Ectodermal cell (in vitro differentiated cells): ENCODE measurements around the gene PRR35.

Source experiments
- H3K27ac ChIP-seq: 2 replicates; pipeline ENCODE4 v1.7.0; 2013; ENCODE audit warnings: mild to moderate bottlenecking, low read depth, low read length; ENCODE audit not compliant: insufficient read depth, poor library complexity, severe bottlenecking
- H3K27me3 ChIP-seq: 2 replicates; pipeline ENCODE4 v1.7.0; 2013; ENCODE audit warnings: mild to moderate bottlenecking, low read length; ENCODE audit not compliant: insufficient read depth, control insufficient read depth, poor library complexity, severe bottlenecking
- H3K36me3 ChIP-seq: one replicate; pipeline ENCODE4 v1.7.0; 2013; ENCODE audit warnings: low read length; ENCODE audit not compliant: control insufficient read depth, insufficient read depth
- H3K4me1 ChIP-seq: one replicate; pipeline ENCODE4 v1.7.0; 2013; ENCODE audit warnings: low read length; ENCODE audit not compliant: control insufficient read depth, insufficient read depth
- H3K4me3 ChIP-seq: 2 replicates; pipeline ENCODE4 v1.7.0; 2013; ENCODE audit warnings: low read depth, low read length, control low read depth; ENCODE audit not compliant: insufficient read depth
- H3K9me3 ChIP-seq: 2 replicates; pipeline ENCODE4 v1.7.0; 2013; ENCODE audit warnings: mild to moderate bottlenecking, low read length, moderate library complexity; ENCODE audit not compliant: control insufficient read depth
- WGBS, 2 experiments: methylation state at CpG; one replicate each; pipeline ENCODE4 v1.1.7; 2013; ENCODE audit warnings: missing lambda C conversion rate in 2 of 2; 5-methylcytosine and 5-hydroxymethylcytosine counted together

The PRR35 gene

GRCh38 chr16:590188-590814, 30.1 kb downstream of the PRR35 start:
- Histone ChIP-seq H3K36me3 (no peaks in the 10 kb centered on the region), H3K9me3 (no peaks in the 10 kb centered on the region), H3K27ac (no peak overlapping the region), H3K4me1 (peaks cover 8% of the 10 kb centered on the region), H3K27me3 (peaks cover 28% of the 10 kb centered on the region), H3K4me3 (peak overlapping the region; percentile 67)
- 2% methylated on average over 71 of the region's 71 CpGs for WGBS, 2 experiments

DNA sequence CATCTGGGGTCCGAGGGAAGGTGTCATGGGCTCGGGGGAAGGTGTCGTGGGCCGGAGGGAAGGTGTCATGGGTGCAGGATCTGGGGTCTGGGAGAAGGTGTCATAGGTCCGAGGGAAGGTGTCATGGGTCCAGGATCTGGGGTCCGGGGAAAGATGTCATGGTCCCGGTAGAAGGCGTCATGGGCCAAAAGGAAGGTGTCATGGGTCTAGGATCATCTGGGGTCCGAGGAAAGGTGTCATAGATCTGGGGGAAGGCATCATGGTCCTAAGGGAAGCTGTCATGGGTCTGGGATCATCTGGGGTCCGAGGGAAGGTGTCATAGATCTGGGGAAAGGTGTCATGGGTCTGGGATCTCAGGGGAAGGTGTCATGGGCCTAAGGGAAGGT, 30.6 kb downstream of the PRR35 start:
- no peaks in the 10 kb centered on the region for H3K36me3 ChIP-seq
- peaks cover 8% of the 10 kb centered on the region for H3K4me1 ChIP-seq
- H3K4me3 ChIP-seq, result peak overlapping the region; percentile 67
- 77 to 79% methylated on average over 10 of the region's 10 CpGs for WGBS, 2 experiments
- peaks cover 23% of the 10 kb centered on the region for H3K27me3 ChIP-seq
- no peak overlapping the region for H3K27ac ChIP-seq
- no peaks in the 10 kb centered on the region for H3K9me3 ChIP-seq

GRCh38 chr16:591231-591630, 31.0 kb downstream of the PRR35 start:
- H3K36me3 ChIP-seq, result no peaks in the 10 kb centered on the region
- no peak overlapping the region for H3K4me3 ChIP-seq
- WGBS, 2 experiments, result 80 to 85% methylated on average over 8 of the region's 8 CpGs

DNA sequence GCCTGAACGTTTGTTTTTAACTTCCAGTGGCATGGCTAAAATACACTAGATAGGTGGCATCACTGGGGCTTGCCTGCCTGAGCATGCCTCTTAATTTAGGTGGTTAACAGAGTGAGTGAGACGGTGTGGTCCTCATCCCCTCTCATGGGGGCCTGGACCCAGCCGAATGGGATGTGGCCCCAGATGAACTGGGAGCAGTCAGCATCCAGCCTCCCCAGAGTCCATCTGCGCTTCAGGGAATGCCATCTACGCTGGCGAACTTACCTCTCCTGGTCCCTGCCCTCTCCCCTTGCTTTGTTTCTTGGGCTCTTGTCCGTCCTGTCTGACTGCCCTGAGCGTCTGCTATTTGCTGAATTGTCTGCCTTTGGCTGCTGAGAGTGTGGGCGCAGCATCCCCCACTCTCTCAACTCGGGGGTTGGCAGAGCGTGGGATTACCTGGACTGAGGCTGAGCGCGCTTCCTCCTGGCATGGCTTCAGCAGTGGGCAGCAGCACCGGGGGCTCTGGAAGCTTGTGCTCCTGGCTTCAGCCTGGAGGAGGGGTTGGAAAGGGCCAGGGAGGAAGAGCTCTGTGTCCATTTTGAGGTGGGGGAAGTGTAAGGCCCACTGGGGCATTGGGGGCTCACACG, 31.8 kb downstream of the PRR35 start:
- Histone ChIP-seq H3K36me3 (no peaks in the 10 kb centered on the region), H3K4me3 (no peak overlapping the region), H3K9me3 (no peaks in the 10 kb centered on the region), H3K27ac (no peak overlapping the region), H3K4me1 (peaks cover 8% of the 10 kb centered on the region), H3K27me3 (peaks cover 12% of the 10 kb centered on the region)
- WGBS, 2 experiments, result 92 to 93% methylated on average over 15 of the region's 15 CpGs

More at GRCh38 chr16:591231-591630, 31.0 kb downstream of the PRR35 start:
- Histone ChIP-seq H3K9me3 (no peaks in the 10 kb centered on the region), H3K27me3 (peaks cover 19% of the 10 kb centered on the region), H3K4me1 (peaks cover 8% of the 10 kb centered on the region), H3K27ac (no peak overlapping the region)

DNA sequence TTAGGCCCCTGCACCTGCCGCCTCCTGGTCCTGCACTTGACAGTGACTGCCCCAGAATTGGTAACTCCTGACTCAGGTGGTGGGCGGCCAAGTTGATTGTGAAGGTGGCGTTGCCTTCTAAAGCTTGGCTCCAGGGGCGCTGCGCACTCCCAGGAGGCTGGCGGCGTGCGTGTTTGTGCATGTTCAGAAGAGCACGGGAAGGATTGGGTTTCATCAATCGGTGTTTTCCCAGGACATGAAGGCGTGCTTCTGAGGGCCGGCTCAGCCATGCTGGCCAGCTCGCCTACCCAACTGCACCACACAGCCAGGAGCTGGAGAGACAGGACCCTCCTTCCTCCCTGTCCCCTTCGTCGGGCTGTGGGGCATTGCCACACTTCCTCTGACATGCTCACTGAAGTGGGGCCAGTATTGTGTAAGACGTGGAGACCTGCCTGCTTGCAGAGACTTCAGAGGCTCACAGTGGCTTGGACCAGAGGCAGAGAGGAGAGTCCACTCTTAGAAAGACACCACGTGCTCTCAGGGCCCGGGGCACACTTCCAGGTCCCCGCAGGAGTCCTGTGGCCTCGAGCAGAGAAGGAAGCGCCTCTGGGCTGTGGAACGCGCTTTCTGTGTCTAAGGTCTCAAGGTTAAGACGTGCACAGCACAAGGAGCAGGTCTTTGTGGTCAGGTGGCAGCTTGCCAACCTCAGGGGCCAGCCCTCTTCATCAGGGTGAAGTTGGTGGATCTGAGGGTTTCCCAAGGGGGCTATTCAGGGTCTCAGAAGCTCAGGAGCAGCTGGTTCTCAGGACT, 32.5 kb downstream of the PRR35 start:
- WGBS, 2 experiments, result 94 to 95% methylated on average over 24 of the region's 24 CpGs
- no peak overlapping the region for H3K4me3 ChIP-seq
- H3K4me1 ChIP-seq, result peaks cover 8% of the 10 kb centered on the region
- H3K27me3 ChIP-seq, result peaks cover 10% of the 10 kb centered on the region
- H3K27ac ChIP-seq, result no peak overlapping the region
- H3K9me3 ChIP-seq, result no peaks in the 10 kb centered on the region
- no peaks in the 10 kb centered on the region for H3K36me3 ChIP-seq

DNA sequence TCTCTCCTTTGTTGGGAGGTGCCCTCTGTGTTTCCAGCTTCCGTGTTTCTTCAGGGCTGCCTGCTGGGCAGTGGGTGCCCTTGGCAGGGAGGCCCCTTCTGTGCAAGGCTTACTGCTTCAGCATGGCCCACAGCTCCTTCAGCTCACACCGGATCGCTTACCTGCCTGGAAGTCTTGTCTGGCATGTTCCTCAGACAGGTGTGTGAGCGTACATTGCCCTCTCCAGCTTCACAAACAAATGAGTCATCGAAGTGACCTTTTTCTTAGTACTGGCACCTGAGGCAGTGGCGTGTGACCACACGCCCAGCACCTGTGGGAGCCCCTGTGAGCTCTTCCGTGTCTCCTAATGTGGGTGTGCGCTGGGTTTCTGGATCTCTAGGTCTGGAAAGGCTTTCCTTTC, 33.2 kb downstream of the PRR35 start:
- Histone ChIP-seq H3K27ac (no peak overlapping the region), H3K4me3 (no peak overlapping the region), H3K9me3 (no peaks in the 10 kb centered on the region), H3K27me3 (peaks cover 10% of the 10 kb centered on the region), H3K4me1 (peaks cover 8% of the 10 kb centered on the region), H3K36me3 (no peaks in the 10 kb centered on the region)
- WGBS, 2 experiments, result 94 to 95% methylated on average over 9 of the region's 9 CpGs

- H3K27ac ChIP-seq, result no peak overlapping the region
- WGBS, 2 experiments, result 87% methylated on average over 16 of the region's 16 CpGs
These were observed 33.6 kb downstream of the PRR35 start for GRCh38 chr16:593807-594206.

GRCh38 chr16:595094-595528, 34.9 kb downstream of the PRR35 start:
- Histone ChIP-seq H3K4me1 (peaks cover 8% of the 10 kb centered on the region), H3K4me3 (no peak overlapping the region), H3K27ac (no peak overlapping the region), H3K9me3 (no peaks in the 10 kb centered on the region), H3K36me3 (peaks cover 7% of the 10 kb centered on the region), H3K27me3 (peaks cover 10% of the 10 kb centered on the region)
- WGBS, 2 experiments, result 90% methylated on average over 18 of the region's 18 CpGs

More at GRCh38 chr16:593807-594206, 33.6 kb downstream of the PRR35 start:
- H3K4me3 ChIP-seq, result no peak overlapping the region
- peaks cover 8% of the 10 kb centered on the region for H3K4me1 ChIP-seq
- peaks cover 10% of the 10 kb centered on the region for H3K27me3 ChIP-seq
- no peaks in the 10 kb centered on the region for H3K9me3 ChIP-seq
- H3K36me3 ChIP-seq, result peaks cover 2% of the 10 kb centered on the region

GRCh38 chr16:595942-596735, 35.9 kb downstream of the PRR35 start:
- Histone ChIP-seq H3K4me3 (no peak overlapping the region), H3K27me3 (peaks cover 1% of the 10 kb centered on the region), H3K27ac (no peak overlapping the region), H3K4me1 (peaks cover 2% of the 10 kb centered on the region), H3K36me3 (peaks cover 7% of the 10 kb centered on the region), H3K9me3 (no peaks in the 10 kb centered on the region)
- WGBS, 2 experiments, result 95 to 97% methylated on average over 34 of the region's 34 CpGs

- Histone ChIP-seq H3K9me3 (no peaks in the 10 kb centered on the region), H3K27ac (no peak overlapping the region), H3K36me3 (peaks cover 7% of the 10 kb centered on the region), H3K4me1 (no peaks in the 10 kb centered on the region), H3K4me3 (no peak overlapping the region), H3K27me3 (no peaks in the 10 kb centered on the region)
- 95% methylated on average over 12 of the region's 12 CpGs for WGBS, 2 experiments
These were observed 36.5 kb downstream of the PRR35 start for GRCh38 chr16:596736-597060.
